C4-2B (cell line): Measurements from ENCODE around the gene TTLL10.

Experiments
- H3K27ac ChIP-seq: fragments of 450-650 bp; 2 replicates; pipeline ENCODE4 v1.5.1; 2017
- CTCF ChIP-seq: fragments of 450-650 bp; conservative IDR thresholded peaks from 2 replicates; pipeline ENCODE4 v1.5.1; 2017; ENCODE audit warnings: mild to moderate bottlenecking
- ZFX ChIP-seq: fragments of 450-650 bp; IDR thresholded peaks from 2 replicates; pipeline ENCODE4 v1.6.1; 2017

Gene TTLL10

DNA sequence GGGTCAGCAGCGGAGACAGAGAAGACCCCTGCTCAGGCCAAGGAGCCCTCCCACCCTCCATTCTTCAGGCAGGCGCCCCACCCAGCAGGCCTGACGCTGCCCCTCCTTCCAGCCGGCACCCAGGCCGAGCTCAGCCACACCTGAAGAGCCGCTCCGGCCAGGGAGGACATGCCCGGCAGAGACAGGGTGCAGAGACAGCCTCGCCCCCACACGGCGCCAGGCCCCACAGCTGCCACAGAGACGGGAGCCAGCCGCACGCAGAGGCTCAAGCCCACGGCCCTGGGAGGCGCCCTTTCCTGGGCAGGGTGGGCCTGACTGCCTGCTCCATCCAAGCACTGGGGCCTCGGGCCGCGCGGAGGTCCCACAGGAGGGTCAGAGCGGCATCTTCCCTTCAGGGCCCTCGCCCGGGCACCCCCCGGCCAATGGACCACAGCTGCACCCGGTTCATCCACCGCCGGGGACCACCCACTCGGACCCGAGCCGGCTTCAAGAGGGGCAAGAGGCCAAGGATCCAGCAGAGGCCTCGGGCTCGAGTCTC lies 5.2 kb downstream of the TTLL10 start:
- no peak overlapping the region for H3K27ac ChIP-seq
- TF ChIP-seq CTCF (no peak), ZFX (no peak)

- TF ChIP-seq CTCF (no peak), ZFX (no peak)
Measured at GRCh38 chr1:1179346-1179982, 5.8 kb downstream of the TTLL10 start.

GRCh38 chr1:1179983-1180861 lies 6.5 kb downstream of the TTLL10 start:
- TF ChIP-seq ZFX (no peak), CTCF (no peak)
- no peak overlapping the region for H3K27ac ChIP-seq

More at GRCh38 chr1:1179346-1179982, 5.8 kb downstream of the TTLL10 start:
- no peak overlapping the region for H3K27ac ChIP-seq

DNA sequence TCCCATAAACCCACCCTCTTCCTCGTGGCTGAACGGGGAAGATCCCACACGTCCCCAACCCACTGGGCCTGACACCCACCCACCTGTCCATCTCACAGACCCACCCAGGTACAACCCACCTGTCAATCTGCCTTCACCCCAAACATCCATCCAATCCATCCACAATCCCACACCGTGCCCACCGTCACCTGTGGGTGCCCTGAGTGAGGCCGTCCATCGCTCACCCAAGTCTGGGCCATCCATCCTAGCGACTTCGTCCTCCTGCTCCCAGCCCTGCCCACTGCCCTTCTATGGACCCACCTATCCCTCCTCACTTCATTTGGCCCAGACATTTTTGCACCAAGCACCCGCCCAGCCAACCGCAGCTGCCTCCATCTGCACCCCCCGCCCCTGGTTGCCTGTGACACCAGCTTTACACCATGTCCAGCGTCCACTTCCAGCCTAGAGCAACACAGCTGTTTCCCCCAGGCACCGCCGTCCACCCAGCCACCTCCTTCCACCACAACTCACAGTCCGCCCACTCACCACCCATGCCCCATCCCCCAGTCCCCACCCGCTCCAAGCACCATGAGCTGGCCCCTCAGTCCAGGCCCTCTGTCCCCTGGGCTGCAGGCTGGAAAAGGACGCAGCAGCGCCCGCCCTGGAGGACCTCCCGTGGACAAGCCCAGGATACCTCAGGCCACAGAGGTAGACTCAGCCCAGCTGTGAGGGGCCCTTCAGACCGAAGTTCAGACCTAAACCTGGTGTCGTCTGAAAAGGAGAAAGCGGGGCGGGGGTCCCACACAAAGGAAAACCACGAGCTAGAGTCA lies 7.7 kb downstream of the TTLL10 start:
- no peak overlapping the region for H3K27ac ChIP-seq
- no peak for TF ChIP-seq CTCF
- no peak for TF ChIP-seq ZFX

GRCh38 chr1:1181938-1182410 lies 8.3 kb downstream of the TTLL10 start:
- TF ChIP-seq ZFX (no peak), CTCF (no peak)
- no peak overlapping the region for H3K27ac ChIP-seq

DNA sequence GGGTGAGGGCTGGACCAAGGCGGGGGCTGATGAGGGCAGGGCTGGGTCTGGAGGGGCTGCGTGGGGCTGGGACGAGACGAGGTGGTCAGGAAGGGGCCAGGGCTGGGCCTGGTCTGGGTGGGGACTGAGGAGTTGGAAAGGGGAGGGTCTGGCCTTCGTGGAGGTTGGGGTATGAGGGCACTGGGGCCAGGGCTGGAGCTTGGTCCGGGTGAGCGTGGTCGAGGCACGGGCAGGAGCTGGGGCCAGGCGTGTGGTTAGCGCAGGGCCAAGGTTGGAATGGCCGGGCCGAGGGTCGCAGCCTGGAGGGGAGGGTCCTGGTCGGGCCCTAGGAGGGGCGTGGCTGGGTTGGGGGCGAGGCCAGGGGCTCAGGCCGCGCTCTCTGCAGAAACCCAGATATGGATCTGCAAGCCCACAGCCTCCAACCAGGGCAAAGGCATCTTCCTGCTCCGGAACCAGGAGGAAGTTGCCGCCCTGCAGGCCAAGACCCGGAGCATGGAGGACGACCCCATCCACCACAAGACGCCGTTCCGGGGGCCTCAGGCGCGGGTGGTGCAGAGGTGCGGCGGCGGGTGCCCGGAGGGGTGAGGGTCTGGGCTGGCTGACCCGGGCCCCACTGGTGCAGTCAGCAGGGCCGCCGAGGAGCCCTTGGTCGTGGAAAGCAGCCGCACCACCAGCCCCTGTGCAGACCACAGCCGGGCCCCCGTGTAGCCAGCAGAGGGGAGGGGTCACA lies 9.0 kb downstream of the TTLL10 start:
- TF ChIP-seq ZFX = no peak
- no peak for TF ChIP-seq CTCF
- H3K27ac ChIP-seq = no peak overlapping the region
